Measurements from ENCODE around the gene RHBDF1. TPM values are rescaled to one million over a fixed set of nuclear protein-coding genes. Genes with fewer than 3 reads are reported as not detected.
"Not testable (repeated sequence)": the region's sequence is repeated elsewhere in the genome, so short reads cannot be mapped to it uniquely, and the experiment has no call there.

RHBDF1 gene
- total RNA-seq, 1 donor from 2014 or later, result 14.5 TPM

DNA sequence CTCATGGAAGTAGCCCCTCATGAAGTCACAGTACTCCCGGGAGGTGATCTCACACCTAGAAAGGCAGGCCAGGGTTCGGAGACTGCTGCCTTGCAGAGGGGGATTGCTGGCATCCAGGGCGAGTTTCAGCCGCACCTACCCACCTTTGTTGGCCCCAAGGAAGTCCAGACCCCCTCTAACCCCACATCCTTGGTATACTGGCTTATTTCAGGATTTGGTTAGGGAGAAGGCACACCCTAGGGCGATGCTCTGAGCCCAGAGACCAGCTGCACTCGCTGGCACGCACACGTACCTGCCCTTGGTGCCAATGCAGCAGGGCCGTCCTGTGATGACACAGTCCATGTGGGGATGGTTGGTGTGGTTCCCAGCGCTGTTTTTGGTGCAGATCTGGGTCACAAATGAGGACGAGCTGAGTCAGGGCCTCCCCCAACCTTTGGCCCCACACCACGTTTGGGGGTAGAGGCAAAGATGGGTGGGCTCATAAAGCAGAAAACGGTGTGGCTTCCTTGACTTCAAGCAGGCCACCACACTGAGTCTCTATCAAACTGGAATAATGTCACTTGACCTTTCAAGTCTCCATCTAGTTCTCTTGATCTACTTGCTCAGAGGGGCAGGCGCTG is 12.9 kb downstream of the RHBDF1 start:
- no peak for DNase-seq (ENCODE audit: low read depth in 2 of 2)

DNA sequence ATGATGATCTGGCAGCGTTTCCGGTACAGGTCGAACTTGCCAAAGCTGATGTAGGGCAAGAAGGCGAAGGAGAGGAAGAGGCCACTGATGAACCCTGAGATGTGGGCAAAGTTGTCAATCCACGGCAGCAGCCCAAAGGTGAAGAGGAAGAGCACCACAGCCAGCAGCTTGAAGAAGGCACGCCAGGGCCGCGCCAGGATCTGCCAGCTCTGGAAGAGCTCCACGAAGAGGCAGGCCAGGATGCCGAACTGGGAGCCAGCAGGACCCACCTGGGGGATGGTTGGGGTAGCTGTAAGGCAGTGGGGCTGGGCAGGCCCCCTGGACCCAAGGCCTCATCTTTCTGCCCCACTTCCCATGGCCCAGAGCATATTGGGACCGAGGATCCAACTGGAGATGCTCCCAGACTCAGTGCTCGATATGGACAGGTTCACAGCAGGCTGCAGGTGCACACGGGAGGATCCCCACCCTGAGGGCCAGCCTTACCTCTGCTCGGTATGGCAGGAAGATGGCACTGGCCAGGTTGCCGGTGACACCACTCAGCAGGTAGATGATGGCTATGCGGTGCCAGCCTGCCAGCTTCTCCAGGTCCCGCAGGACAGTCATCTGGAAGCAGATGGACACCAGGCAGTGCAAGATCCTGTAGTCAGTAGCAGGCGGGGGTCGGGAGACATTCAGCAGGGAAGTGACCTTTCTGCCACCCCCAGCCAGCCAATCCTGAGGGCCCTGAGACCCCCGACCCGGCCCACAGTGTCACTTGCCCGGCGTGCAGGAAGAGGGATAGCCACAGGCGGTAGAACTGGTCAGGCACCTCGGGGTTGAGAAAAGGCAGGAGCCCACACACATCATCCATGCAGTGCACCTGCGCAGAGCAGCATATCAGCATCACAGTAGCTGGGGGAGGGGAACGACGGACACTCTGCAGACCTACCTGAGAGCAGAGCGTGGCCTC is 13.7 kb downstream of the RHBDF1 start:
- DNase-seq (ENCODE audit: low read depth in 2 of 2), result no peak

DNA sequence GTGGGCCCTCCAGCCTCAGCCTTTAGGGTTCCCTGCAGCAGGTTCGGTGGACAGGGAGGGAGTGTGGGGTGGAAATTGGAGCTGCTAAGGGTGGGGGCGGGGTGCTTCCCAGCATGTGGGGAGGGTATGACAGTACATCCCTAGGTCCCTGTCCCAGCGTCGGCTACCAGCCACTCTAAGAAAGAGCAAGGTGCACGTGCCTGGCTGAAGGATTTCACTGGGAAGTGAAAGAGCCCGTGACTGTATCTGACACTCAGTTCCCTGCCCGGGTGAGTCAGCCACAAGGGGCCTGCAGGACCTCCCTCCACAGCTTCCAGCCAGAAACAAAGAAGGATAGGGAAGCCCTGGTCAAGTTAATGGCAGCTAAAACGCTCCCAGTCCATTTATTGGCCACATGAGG is 14.7 kb downstream of the RHBDF1 start:
- DNase-seq (ENCODE audit: low read depth in 2 of 2), result no peak

DNA sequence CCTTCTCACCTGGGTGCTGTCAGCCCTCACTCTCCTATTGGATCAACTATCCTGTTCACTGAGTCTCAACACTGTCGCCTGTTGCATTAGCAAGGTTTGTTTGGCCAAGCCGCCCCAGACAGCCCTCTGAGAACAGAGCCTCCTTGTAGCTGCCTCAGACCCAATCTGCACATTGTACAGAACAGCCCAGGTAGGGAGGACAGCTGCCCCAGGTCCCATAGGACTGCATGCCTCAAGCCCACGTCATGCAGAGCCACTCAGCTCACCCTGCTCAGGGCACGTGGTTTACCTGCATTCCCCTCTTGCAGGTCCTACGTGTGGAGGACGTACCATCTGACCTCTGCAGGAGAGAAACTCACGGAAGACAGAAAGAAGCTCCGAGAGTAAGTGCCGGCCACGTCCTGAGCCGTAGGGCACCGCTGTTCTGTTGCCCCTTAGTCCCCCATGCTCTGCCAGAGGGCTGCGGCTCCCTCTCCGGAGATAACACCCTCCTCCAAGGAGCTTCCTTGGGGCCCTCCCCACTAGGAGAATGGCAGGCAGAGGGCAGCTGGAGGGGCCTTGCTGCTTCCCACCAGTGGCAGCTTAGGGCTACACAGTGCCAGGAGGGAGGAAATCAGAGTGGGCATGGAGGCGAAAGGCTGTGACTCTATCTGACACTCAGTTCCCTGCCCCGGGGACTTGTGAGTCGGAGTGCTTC is 16.1 kb downstream of the RHBDF1 start:
- DNase-seq (ENCODE audit: low read depth in 2 of 2), result no peak

DNA sequence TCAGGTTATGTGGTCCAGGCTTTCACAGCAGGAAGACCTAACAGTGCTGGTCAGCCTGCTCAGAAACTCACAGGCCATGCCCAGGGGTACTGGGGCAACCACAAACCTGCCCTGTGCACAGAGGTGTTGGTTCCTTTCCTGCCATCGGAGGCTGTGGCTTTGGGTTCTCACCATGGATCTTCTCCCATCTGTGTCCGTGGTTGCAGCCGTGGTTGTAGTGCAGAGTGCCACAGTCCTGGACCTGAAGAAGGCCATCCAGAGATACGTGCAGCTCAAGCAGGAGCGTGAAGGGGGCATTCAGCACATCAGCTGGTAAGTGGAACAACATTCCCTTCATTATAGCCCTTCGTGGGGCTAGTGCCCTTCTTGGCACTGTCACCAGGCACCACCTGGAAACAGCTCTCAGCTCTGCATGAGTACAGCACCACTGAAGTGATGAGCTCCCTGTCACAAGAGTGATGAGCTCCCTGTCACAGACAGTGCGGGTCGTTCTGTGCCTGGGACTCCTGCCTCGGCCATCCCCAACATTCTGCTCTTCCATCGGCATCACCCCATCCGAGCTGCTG is 16.8 kb downstream of the RHBDF1 start:
- no peak for DNase-seq (ENCODE audit: low read depth in 2 of 2)

DNA sequence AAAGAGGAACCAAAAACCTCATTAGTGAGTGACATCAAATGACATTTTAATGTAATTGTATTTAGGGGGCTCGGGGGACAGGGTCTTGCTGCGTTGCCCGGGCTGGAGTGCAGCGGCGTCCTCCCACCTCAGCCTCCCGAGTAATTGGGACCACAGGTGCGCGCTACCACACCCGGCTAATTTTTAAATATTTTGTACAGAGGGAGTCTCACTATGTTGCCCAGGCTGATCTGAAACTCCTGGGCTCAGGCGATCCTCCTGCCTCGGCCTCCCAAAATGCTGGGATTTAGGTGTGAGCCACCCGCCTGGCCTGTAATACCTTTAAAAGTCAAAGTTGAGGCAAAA is 18.2 kb downstream of the RHBDF1 start:
- DNase-seq (ENCODE audit: low read depth in 2 of 2), result no peak

DNA sequence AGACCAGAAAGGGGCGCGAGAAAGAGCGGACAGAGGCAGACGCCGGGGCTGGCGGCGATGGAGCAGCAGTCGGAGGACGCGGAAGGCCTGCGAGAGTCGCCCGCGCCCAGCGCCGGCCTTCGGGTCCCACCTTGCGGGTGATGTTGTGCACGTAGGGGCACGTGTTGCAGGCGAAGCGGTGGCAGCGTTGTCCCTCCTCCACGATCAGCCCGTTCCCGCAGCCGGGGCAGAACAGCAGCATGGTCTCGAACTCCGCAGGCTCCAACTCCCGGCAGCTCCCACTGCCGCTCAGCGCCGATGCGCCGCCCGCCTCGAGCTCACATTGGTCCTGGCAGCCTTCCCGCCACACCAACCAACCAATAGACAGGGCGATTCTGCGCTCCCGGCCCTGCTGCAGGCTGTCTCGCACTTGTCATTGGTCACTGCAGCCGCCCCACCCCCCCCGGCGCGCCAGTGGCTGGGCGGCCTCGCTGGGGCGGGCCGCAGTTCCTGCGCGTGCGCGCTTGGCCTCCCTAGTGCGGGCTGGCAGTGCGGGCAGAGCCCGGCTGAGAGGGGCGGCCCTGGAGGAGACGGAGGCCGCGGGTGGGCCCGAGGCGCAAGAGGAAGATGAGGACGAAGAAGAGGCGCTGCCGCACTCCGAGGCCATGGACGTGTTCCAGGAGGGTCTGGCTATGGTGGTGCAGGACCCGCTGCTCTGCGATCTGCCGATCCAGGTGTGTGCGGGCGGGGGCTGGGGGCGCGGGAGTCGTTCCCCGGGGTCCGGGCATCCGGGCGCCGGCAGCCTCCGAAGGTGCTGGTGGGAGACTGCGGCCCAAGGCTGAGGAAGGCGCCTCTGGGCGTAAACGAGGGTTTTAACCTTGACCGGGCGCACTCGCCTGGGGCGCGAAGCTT is 18.8 kb downstream of the RHBDF1 start, which contains the start of the genes POLR3K and SNRNP25:
Gene POLR3K (minus strand): TSS at position 263 of the 891 bp plus-strand sequence. CDS start 22 bp downstream, at position 241.
Gene SNRNP25 (plus strand): TSS at position 483 of the 891 bp plus-strand sequence. CDS start 189 bp downstream, at position 672.
- DNase-seq (ENCODE audit: low read depth in 2 of 2), result peak; percentile 93 to 99

DNA sequence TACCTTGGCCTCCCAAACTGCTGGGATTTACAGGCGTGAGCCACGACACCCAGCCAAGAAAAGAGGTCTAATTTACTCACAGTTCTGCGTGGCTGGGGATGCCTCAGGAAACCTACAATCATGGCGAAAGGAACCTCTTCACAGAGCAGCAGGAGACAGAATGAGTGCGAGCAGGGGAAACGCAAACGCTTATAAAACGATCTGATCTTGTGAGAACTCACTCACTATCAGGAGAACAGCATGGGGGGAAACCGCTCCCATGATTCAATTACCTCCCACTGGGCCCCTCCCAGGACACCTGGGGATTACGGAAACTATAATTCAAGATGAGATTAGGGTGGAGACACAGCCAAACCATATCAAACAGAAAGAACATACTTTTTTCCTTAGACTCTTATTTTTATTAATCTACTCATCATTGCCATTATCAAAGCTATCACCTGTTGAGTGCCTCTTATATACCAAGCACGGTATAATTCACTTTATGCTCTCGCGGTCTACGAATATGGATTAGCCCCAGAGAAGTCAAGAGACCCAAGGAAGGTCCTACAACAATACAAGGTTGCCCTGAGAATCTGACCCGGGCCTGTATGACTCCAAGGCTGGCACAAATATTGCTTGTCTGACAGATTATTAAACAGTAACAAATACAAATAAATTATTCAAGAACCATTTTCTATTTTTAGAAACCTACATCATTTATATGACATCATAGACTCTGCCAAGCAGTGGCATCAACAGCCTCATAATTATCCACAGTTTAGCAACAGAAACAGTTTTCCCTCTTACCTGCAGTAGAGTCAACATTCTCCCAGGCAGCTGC is 21.5 kb downstream of the RHBDF1 start:
- DNase-seq (ENCODE audit: low read depth in 2 of 2), result no peak

DNA sequence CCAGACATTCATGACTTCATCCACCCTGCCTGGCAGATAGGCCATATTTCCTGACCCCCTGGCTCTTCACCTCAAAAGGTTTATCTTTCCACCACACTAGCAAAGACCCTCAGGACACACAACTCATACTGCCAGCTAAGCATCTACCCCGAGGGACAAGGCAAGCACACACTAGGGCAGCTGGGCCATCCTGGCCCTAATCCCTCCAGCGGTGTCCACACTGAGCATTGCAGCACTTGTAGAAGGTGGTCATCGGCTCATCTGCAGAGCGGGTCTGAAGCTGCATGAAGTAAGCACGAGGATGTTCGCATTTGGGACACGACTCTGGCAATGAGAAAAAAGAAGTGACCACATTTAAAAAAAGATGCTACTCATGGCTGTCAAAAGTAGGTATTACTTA is 25.2 kb downstream of the RHBDF1 start:
- DNase-seq (ENCODE audit: low read depth in 2 of 2), result no peak

DNA sequence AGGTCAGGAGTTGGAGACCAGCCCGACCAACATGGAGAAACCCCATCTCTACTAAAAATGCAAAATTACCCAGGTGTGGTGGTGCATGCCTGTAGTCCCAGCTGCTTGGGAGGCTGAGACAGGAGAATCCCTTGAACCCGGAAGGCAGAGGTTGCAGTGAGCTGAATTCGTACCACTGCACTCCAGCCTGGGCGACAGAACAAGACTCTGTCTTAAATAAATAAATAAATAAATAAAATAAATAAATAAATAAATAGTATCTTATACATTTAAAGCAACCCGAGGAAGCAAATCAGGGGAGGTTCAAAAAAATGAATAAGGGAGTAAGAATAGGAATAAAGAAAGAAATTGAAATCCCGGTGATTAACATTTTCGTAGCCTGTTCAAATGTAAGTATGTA is 25.9 kb downstream of the RHBDF1 start:
- not testable (repeated sequence) for DNase-seq (ENCODE audit: low read depth in 2 of 2)

DNA sequence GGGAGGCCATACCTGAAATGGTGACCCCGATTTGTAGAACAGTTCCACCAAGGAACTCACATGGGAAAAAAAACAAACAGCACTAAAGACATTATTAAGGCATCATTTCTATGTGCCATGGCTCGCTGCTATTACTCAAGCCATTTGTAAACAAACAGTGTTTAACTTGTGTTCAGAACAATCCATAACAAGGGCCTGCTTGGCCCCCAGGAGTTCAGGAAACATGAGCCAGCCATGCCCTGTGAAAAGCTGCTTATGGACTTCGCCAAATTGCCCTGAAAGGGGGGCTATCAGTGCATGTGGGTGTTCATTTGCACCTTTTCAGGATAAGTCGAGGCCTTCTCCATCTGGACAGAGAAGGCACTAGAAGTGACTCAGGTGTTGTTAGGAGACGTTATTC is 27.0 kb downstream of the RHBDF1 start:
- DNase-seq (ENCODE audit: low read depth in 2 of 2), result no peak

DNA sequence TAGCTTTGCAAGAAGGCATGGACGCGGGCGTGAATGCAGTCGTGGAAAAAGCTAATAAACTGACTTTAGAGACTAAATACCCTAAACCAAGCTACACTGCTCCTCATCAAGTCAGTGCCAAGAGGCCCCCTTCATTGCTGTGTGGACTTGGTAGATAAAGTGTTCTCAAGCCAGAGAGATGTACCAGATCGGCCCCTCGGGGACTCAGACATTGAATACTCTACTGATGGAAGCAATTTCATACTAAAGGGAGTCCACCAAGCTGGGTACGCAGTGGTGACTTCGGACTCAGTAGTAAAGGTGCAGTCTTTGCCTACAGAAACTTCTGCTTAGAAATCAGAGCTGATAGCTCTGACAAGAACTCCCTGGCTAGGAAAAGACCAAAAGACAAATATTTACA is 27.8 kb downstream of the RHBDF1 start:
- DNase-seq (ENCODE audit: low read depth in 2 of 2), result no peak

DNA sequence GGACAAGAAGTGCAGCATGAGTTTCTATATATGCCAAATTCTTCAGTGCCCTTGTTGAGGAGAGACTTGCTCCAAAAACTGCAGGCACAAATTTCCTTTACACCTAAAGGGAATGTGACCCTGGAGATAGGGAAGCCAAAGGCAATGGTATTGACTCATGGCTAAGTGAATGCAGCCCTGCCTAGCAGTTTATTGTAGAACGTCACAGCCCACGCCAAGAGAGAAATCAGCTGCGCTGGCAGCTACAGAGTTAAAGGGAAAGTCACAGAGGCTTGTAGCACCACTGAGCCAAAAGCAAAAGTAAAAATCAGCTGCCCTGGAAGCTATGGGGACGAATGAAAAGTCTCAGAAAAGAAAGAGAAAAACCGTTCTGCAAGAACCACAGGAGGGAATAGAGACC is 29.1 kb downstream of the RHBDF1 start:
- DNase-seq (ENCODE audit: low read depth in 2 of 2), result no peak

DNA sequence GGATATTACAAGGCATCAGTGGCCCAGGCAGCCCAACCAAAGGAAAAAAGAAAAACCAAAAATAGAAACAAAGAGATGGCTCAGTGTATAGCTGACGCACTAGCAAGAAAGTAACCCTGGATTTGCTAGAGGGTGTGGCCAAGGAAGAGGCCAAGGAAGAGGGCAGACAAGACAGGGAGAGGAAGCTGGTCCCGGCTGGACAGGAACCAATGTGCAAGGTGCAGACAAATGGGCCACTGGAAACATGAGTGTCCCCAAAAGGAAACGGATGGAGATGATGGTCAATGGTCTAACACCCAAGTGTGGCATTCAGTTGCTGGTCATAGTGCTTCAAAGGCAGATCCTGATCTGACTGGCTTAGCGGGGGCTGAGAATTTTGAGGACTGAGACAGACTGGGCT is 29.7 kb downstream of the RHBDF1 start:
- DNase-seq (ENCODE audit: low read depth in 2 of 2), result no peak

DNA sequence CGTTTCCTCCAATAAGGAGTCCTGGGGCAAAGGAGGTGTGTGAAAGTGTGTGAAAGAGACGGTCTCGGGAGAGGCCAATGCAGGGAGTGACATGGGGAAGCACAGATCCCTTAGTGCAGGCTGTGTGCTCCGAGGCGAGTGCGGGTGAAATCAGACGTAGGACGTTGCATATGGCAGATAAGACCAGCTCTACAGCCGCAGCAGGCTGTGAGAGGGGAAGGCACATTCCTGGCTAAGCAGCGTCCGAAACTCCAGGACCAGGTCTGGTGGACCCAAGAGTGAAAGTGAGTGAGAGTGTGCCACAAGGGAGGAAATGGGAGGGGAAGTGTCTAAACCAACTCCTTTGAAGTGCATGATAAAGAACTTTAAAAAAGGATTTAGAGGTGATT is 30.4 kb downstream of the RHBDF1 start:
- no peak for DNase-seq (ENCODE audit: low read depth in 2 of 2)

DNA sequence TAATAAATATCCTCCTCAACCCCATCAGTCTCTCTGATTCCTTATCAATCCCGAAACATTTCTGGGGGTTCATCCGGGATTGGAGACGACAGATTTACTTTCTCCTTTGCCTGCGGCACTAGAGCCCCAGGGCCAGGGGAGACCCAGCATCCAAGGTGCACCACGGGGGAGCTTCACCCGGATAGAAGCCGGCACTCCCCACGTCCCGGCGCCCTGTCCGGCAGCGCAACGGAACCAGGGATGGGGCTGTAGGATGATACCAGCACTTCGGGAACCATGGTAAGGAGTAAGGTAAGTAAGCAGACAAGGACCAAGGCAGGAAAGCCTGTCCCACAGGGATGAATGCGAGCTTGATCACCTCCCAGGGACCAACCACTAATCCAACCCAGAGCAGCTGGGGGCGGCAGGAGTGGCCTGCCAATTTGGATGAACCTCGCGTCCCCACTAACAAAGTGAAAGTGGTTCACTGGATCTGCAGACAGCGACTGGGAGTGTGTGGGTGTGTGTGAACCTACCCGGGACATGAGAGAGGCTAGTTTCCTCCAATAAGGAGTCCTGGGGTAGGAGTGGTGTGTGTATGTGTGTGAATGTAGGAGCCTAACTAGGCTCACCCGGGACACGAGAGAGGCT is 30.9 kb downstream of the RHBDF1 start:
- DNase-seq (ENCODE audit: low read depth in 2 of 2), result no peak

DNA sequence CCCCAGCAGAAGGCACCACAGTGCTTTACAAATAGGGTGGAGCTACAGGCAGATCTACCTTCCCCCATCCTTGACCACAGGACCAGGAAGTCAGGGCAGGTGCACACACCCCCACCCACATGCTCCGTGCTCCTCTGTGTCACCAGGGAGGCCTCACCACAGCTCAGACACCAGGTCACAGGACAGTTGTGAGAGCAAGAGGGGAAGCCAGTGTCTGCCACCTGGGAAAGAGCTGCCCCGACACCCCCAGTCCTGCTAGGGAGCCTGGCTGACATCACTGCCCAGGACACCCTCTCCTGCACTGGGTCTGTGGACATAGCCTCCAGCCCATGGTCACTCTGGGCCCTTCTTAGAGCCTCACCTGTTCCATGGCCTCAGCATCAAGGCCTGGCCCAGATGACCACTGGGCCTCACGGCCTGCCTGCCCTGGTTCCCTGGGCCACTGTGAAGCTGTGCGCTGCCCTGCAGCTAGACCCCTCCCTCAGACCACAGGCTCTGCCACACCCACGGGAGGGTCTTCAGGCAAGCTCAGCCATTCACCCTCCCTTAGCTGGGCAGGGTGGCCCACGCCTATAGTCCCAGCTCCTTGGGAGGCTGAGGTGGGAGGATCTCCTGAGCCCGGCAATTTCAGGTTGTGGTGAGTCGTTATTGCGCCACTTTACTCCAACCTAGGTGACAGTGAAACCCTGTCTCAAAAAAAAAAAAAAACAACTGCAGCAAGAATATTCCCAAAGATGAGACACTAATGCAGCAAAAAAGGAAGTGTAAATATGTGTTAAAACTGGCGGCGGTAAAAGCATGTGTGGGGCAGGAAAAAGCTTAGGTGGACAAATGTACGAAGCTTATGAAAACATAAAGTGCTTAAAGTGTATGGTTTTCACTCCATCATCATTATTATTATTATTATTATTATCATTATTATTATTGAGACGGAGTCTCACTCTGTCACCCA is 33.2 kb downstream of the RHBDF1 start:
- DNase-seq (ENCODE audit: low read depth in 2 of 2), result no peak

DNA sequence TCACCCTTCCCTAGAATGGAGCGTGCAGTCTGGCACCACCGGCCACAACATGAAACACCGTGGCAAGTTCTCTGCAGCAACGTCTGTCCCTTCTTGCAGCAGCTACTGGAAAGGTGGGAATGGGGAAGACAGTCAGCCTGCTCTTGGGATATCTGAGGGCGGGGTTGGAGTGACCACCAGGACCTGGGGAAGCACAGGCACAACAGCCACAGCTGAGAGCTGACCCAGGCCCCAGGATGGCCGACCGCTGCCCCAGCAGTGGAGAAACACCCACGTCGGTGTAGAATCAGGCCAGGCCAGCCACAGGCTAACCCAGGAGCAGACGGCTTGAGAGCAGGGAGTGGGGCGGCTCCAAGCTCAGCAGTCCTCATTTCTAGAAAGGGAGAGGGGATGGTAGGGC is 34.2 kb downstream of the RHBDF1 start:
- DNase-seq (ENCODE audit: low read depth in 2 of 2), result not testable (repeated sequence)

Data from dermis microvascular lymphatic vessel endothelial cell (primary cell).